ENCODE data around the gene OGFOD2.

The OGFOD2 gene

DNA sequence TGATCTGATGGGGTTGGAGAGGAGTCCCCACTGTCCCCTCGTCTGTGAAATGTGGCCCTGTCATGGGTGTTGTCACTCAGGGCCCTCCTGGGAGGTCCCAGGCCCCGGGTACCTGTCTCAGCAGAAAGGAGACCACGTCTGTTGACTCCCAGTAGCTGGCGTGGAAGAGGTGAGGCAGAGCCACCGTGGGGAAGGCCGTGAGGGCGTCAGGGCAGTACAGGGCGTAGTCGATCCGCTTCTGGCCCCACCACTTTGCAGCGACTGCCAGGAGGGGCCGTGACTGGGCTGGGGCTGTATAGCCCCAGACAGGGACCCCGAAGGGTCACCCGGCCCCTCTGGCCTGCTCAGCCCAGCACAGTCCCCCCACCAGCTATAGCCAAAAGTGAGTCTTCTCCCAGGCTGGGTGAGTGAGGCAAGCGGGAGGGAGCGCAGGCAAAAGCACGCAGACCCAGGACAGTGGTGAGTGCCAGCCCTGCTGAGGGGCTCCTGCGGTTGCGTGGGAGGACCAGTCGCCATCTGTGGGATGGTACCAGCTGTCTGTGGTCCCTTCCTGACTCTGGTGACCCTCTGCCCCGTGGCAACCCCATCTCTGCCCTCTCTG lies 13.7 kb downstream of the OGFOD2 start:
- DNase-seq (ENCODE audit: low read depth in 2 of 2), result no peak

DNA sequence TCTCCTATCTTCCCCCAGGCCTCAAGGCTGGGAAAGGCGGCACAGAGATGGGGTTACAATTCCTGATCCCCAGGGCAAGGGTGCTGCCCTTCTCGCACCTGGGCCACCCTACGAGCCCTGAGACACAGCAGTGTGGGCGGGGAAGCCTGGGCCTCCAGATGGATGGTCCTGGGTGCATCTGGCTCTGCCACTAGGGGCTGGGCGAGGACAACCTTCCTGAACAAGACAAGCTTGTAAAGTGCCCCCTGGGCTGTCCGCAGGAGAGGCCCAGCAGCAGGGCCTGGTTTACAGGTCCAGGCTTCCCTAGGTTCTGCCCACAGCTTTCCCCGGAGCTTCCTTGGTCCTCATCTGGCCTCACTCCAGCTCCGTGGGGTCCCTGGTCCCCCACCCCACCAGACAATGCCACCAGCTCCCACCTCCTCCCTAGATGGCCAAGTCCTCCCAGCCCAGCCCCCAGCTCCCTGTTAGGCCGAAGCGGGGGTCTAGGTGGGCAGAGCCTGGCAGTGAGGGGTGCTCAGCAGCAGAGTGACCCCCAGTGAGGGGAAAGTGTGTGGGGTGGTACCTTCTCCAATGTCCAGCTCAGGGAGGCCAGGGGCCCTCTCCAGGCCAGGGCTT lies 14.3 kb downstream of the OGFOD2 start:
- DNase-seq (ENCODE audit: low read depth in 2 of 2), result no peak

DNA sequence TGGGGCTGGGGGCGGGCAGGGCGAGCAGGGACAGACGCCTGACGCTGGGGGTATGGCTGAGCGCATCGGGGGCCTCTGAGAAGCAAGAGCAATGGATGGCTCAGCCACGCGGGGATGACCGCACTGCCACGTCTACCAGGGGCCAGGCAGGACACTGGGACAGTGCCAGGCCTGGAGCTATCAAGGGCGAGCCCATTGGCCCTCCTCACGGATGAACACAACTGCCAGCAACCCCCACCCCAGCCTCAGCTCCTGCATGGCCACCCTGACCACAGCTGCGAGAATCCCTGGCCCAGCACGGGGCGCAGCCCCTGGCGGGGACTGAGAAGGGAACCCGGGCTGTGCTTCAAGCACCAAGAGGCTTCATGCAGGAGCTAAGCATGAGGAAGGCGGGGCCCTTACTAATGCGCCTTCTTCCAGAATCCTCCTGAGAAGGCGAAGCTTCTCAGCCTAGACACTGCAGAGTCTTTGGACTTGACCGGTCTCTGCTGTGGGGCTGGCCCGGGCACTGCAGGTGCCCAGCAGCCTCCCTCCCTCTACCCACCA lies 14.9 kb downstream of the OGFOD2 start:
- no peak for DNase-seq (ENCODE audit: low read depth in 2 of 2)

DNA sequence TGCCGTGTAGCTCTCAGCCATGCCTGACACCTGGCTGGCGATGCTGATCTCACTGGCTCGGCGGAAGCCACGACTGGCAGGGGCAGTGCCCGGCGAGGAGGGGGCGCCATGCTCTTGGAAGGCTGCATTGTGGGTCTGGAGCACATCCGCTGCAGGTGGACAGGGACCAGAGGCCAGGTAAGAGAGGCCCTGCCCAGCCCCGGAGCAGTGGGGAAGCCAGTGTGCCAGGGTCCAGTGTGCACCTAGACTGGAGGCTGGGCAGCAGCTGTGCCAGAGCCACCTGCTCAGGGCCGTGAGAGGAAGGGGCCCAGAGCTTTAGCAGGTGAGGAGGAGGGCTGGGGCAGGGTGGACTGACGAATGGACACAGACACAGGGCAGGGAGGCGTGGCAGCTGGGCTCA lies 15.5 kb downstream of the OGFOD2 start:
- DNase-seq (ENCODE audit: low read depth in 2 of 2), result no peak

DNA sequence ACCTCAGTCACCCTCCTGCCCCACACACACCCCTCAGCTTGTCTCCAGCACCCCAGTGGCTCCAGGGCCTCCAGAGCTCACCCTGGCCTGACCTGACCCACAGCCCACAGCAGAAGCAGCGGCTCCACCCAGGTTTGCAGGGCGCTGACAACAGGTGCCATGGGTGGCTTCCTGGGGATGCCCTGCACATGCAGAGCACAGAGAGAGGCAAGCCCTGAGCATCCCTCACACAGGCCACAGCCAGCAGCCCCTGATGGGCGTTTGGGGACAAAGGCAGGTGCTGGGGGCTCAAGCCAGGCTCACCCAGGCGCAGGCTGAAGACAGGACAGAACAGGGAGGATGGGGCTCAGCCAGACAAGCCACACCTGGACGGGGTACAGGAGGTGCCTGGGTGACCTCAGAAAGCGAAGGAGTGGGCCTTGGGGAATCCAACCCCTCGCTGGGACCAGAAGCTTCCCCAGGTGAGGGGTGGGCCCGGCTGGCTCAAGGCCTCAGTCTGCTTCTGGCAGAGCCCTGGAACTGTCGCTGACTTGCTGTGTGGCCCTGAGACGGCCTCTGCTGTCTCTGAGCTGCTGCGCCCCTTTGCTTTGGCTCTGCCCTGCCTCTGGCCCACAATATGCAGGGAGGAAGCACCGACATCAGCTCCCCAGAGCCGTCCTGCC lies 16.0 kb downstream of the OGFOD2 start:
- no peak for DNase-seq (ENCODE audit: low read depth in 2 of 2)

DNA sequence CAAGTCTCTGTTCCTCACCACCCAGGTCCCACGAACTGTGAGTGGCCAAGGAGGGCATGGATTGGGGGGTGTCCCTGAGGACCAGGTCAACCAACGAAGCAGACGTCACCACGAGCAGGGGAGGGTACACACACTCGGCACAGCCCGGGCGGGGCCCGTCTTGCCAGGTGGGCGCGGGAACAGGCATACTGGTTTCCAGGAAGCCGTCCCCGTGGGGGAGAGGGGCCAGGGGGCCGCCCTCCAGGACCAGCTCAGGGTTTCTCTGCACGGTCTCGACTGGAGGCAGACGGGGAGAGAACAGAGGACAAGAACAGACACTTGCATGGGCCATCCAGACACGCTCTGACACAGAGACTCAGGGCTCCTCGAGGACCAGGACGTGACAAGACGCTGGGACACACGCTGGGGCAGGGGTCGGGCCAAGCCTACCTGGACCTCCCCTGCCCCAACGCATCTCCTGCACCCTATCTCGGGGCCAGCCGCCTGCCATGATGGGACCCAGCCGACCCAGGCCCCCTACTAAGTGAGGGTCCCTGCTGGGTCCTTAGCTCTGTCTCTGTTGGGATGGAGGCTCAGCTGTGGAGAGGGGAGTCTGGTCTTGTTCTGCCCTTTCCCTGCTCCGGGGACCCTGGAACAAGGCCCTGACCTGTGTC lies 16.7 kb downstream of the OGFOD2 start:
- DNase-seq (ENCODE audit: low read depth in 2 of 2), result no peak

DNA sequence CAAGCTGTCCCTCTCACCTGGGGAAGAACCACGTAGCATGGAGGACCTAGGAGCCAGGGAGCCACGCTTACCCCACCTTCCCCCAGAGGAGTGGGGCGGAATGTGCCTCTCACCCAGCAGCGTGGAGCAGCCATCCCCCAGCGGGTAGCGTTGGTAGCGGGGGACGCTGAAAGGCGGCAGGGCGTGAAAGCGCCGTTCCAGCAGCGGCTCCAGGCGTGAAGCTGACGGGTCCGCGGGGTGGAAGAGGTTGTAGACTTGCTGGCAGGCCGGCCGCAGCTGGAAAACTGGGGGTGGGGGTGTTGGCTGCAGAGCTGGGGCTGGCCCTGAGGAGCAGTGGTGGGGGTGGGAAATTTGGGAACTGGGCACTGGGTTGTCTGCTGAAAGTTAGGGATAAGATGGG lies 17.3 kb downstream of the OGFOD2 start:
- no peak for DNase-seq (ENCODE audit: low read depth in 2 of 2)

DNA sequence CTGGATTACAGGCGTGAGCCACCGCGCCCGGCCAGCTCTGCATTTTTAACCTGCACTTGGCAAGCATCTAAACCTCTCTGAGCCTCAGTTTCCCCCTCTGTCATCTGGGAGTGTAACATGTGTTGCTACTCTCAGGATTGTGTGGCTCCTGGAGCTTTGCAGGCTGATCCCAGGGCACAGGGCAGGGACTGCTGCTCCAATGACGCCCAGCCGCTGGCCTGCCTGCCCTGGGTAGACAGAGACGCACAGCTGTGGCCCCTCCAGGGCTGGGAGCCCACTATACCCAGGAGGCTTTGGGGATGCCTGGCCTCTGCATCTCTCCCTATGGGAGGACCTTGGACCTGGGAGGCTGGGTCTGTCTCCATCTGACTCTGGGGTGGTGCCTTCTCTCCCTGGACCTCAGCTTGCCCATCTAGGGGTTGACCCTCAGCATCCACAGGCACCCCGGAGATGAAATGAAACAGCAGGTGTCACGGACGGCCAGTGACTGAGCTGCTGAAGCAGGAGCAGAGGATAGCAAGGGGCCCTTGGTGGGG lies 19.2 kb downstream of the OGFOD2 start:
- DNase-seq (ENCODE audit: low read depth in 2 of 2), result no peak

DNA sequence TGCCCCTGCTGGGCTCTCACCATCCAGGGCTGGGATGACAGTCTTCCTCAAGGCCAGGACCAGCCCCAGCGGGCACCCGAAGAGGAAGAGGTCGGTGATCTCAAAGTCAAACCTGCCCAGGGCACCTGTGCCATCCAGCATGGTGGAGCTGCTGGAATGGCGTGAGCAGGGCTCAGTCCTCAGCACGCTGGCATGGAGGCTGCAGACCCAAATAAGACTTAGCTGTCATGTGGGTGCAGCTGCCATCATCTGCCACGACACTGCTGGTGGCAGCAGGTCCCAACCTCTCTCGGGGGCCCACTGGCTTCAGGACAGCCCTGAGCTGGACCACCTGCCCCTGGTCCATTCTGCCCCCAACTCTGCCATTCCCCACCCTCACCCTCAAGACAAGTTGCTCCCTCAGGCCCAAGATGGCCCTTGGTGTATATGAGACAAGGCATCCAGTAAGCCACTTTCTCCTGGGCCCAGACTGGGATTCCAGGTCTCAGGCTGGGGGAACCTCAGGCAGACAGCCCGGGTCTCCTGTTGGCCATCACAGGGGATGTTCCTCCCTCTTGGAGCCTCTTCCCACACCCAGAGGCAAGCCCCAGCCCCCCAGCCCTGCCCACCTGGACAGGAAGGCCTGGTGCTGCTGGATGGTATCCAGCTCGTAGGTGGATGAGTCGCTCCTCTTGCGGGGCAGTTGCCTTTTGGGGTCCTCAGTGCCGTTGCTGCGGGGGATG lies 19.9 kb downstream of the OGFOD2 start:
- DNase-seq (ENCODE audit: low read depth in 2 of 2), result no peak

DNA sequence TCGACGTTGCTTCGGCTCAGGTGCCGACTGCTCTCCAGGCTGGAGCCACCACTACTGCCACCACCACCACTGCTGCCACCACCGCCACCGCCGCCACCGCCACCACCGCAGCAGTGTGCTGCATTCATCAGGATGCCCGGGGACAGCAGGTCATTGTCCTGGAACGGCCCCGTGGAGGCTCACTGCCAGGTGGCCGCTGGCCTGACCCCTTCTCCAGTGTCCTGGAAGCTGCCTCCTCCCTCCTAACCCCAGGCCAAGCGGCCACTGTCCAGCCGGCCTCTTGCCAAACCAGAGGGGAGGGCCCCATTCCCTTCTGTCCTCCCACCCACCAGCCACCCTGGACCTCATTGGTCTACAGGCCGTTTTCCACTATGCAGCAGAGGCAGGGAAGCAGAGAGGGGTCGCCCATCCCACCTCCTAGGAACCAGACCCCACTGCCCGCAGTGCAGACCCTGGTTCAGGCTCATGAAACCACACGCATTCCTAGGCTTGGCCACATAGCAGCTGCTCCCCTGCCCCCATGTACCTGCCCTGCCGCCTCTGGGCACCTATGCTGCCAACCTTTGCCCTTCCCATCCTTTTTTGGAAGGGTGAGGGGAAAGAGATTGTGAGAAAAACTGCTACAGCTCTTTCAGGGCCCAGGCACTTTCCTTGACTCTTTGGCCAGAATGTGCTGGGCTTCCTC lies 20.6 kb downstream of the OGFOD2 start:
- no peak for DNase-seq (ENCODE audit: low read depth in 2 of 2)

DNA sequence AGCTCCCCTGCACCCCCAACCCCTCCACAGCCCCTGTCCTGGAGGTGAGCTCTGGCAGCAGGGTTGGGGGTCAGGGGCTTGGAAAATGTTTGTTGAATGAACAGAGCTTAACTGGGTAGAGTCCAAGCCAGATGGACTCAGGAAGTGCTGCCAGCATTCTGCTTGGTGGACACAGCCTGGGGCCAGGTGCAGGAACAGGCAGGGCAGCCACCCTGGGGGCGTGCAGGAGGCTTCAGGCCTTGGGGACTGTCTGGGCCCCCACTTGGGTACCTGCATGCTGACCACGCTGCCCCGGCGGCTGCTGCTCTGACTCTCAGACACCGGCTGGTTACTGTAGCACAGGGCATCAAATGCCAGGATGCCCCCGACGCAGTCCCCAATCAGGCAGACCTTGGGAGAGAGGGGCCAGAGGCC lies 21.2 kb downstream of the OGFOD2 start:
- DNase-seq (ENCODE audit: low read depth in 2 of 2), result no peak

DNA sequence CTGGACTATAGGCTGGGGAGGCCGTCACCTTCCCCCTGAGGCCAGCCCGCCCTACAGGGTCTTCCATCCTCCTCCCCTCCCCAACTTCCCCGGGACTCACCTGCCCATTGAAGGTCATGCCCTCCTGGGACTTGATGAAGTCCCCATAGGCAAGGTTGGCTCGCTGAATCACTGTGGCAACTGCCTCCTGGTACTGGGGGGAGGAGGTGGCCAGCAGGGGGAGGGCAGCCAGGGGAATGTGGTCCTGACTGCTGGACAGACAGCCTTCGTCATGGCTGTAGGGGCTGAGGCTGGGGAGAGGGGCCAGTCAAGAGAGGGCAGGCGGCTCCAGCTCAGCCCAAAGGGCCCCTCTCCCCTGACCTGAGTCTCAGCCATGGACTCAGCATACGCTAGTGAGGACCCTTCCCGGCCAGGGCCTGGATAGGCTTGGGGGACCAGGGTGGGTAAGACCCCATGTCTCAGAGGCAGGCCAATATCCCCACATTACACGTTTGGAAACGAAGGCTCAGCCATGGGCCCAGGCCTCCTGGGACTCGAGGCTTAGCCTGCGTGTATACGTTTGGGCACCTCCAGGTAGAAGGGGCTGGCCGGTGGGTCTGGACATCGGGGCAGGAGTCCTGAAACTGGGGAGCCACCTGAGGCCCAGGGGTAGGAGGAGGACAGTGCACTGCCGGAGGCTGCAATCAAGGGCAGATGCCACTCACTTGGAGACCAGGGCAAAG lies 21.7 kb downstream of the OGFOD2 start:
- DNase-seq (ENCODE audit: low read depth in 2 of 2), result no peak

DNA sequence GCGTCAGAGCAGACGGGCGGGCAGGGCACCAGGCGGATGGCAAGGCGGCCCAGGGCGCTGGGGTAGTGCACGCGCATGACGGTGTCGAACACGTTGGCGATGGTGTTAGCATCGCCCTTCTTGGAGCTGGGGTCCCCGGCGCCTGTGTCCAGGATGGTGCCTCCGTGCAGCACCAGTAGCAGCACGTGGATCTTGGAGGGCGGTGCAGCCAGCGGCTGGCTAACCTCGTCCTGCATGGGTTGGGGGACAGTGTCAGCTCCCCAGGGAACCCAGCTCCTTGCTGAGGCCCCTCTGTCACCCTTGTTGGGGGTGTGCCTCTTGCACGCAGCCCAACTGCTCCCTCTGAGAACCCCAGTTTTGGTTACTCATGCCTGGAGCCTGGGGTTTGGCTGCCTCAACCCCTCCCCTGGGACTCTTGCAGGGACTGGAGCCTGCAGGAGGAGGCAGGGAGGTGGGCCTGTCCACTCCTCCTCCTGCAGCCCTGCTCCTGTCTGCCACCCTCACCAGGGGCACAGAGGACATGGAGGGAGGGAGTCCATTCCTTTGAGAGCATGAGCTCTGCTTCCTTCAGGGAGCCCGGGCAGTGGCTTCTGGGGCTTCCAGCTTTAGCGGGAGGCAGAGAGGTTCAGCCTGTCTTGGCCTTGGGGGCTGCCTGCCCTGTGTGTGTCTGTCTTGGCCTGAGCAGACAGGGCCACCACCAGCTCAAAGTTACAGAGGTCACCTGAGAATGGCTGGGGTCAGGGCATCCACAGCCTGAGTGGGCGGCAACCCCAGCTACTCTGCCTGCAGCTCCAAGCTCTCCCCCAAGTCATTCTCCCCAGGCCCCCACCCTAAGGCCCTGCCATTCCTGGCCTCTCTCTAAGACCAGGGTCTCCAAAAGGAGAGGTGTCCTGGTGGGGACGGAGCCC lies 22.6 kb downstream of the OGFOD2 start:
- no peak for DNase-seq (ENCODE audit: low read depth in 2 of 2)

DNA sequence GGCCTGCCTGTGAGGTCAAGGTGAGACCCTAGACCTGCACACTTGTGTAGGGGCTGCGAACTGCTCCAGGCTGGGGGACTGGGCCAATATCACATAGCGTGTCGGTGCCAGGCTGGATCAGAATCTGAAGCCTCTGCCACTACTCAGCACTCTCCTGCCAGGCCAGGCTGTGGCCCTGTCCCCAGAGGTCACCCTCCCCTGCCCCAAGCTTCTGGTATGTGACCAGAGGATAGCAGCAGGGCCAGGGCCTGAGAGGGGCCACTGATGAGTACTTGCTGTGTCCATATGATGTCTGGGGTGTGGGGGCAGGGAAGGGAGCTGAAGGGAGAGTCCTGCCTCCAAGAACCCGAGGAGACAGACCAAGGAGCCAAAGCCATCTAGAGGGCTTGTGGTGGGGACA lies 23.3 kb downstream of the OGFOD2 start:
- no peak for DNase-seq (ENCODE audit: low read depth in 2 of 2)

DNA sequence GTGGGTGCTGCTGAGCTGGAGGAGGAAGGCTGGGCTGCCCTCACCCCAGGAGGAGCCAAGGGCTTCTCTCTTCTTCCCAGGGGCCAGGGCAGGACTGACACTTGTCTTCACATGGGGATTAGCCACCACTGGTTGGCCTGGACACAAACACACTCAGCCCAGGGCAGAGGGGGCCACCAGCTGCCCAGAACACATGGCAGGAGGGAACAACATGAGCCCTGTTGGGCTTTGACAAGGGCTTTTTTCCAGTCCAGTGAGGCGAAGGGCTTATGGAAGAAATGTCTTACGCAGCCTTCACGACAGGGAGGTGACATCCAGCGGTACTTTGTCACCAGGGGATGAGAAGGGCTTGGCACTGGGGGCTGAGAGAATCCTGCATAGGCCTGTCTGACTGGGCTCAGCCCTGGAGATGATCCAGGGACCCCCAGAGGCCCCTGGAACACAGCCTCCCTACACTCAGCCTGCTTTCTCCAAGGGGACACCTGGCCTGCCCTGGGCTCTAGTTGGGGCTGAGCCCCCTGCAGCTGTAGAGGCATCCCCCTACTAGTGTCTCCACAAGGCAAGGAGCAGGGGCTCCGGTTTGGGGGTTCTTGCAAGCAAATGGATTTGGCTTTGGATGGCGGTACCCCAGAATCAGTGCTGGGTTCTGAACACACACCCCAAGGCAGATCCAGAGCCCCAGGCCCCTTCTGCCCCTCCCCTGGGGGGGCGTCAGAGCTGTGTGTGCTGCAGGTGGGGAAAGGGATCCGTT lies 24.3 kb downstream of the OGFOD2 start:
- DNase-seq (ENCODE audit: low read depth in 2 of 2), result no peak

DNA sequence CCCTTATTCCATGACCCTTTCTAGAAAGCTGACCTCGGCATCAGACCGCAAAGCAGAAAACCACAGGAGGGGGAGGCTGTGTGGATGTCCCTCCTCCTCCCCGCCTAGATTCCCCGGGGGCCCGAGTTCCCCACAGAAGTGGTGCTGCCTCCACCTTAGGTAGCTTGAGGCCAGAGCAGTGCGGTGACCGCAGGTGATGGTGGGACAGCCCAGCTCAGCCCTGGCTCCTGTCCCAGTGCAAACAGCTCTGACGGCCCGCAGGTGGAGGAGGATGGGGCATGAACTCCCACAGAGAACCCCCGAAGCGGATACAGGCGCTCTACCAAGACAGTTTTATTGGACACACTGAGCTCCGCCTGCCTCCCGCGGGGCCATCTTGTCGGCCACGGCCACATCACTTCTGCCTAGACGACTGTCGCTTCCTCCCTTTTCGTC lies 25.0 kb downstream of the OGFOD2 start:
- DNase-seq (ENCODE audit: low read depth in 2 of 2), result no peak

DNA sequence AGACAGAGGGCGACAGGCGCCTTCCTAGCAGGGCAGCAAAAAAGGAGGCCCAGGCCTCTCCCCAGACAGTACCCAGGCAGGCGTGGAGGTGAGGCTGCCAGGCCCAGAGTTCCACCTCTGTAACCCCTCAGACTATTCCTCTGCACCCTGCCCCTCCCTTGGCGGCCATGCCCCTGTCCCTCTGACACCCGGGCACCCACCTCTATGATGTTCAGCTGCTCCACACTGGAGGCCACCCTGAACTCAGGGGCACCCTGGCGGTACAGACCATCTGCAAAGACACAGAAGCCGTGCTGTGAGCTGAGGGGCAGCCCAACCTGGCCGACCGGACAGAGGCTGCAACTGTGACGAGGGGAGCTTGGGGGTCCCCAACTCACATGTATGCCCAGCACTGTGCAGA lies 25.5 kb downstream of the OGFOD2 start:
- no peak for DNase-seq (ENCODE audit: low read depth in 2 of 2)

DNA sequence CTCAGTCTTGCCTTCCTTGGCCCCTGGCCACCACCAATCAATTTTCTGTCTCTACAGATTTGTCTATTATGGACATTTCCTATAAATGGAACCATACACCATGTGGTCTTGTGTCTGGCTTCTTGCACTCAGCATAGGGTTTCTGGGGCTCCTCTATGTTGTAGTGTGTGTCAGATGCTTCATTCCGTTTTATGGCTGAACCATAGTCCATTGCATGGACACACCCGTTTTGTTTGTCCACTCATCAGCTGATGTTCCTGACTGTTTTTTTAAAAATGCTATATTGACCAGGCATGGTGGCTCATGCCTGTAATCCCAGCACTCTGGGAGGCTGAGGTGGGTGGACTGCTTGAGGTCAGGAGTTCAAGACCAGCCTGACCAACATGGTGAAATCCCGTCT lies 26.4 kb downstream of the OGFOD2 start:
- no peak for DNase-seq (ENCODE audit: low read depth in 2 of 2)

DNA sequence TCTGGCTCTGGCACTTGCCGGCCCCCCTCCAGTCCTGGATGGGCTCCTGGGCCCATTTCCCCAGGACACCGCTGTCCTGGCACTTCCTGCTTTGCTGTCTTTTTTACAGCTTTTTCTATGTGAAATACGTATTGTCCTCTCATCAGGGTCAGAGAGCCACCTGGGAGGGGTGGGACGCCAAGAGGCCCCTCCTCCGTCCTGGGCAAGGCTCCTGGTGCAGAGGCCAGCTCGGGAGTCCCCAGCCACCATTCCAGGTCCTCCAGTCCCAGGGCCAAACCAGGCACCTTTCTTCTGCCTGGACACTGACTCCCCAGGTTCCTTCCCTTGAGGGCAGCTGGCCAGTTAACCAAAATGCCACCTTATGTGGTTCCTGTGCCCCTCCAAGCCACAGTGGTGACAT lies 28.2 kb downstream of the OGFOD2 start:
- no peak for DNase-seq (ENCODE audit: low read depth in 2 of 2)

Measured in stimulated activated CD4-positive, alpha-beta T cell treated with anti-CD3 and anti-CD28 coated beads, Interleukin-15, amount 100 ng/mL, for 48 hours (primary cell).